GM12864 (cell line): ENCODE measurements around the gene SCRN2.

Experiments used
- DNase-seq: peaks from one replicate; pipeline ENCODE4 v3.0.0-alpha.2; 2011; ENCODE audit warnings: low read depth
- H3K4me3 ChIP-seq: 2 replicates; pipeline ENCODE4 v1.5.1; 2011; ENCODE audit warnings: mild to moderate bottlenecking, low read depth, low read length, control low read depth
- TF ChIP-seq, protein P1 (sequence below): IDR thresholded peaks from 2 replicates; pipeline ENCODE4 v1.5.1; 2011; ENCODE audit warnings: low read depth, mild to moderate bottlenecking, moderate library complexity, low read length, control low read depth, inconsistent platforms; ENCODE audit errors: missing control alignments

The SCRN2 gene

DNA sequence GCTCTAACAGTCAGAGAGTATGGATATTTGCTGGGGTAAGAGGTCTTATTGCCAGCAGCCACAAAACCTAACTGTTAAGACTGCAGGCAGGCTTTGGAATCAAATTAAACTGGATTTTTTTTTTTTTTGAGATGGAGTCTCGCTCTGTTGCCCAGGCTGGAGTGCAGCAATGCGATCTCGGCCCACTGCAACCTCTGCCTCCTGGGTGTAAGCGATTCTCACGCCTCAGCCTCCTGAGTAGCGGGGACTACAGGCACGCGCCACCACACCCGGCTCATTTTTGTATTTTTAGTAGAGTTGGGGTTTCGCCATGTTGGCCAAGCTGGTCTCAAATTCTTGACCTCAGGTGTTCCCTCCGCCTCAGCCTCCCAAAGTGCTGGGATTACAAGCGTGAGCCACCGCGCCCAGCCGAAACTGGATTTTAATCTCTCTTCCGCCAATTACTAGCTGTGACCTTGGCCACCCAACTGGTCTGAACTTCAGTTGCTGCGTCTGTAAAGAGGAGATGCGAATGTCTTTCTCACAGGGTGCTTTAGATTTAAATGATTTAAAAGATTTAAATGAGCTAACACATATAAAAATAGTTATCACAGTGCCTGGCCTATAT, 10.6 kb downstream of the SCRN2 start:
- TF ChIP-seq, protein P1, sequence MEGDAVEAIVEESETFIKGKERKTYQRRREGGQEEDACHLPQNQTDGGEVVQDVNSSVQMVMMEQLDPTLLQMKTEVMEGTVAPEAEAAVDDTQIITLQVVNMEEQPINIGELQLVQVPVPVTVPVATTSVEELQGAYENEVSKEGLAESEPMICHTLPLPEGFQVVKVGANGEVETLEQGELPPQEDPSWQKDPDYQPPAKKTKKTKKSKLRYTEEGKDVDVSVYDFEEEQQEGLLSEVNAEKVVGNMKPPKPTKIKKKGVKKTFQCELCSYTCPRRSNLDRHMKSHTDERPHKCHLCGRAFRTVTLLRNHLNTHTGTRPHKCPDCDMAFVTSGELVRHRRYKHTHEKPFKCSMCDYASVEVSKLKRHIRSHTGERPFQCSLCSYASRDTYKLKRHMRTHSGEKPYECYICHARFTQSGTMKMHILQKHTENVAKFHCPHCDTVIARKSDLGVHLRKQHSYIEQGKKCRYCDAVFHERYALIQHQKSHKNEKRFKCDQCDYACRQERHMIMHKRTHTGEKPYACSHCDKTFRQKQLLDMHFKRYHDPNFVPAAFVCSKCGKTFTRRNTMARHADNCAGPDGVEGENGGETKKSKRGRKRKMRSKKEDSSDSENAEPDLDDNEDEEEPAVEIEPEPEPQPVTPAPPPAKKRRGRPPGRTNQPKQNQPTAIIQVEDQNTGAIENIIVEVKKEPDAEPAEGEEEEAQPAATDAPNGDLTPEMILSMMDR: no peak
- H3K4me3 ChIP-seq: peak overlapping the region; percentile 82
- no peak for DNase-seq

DNA sequence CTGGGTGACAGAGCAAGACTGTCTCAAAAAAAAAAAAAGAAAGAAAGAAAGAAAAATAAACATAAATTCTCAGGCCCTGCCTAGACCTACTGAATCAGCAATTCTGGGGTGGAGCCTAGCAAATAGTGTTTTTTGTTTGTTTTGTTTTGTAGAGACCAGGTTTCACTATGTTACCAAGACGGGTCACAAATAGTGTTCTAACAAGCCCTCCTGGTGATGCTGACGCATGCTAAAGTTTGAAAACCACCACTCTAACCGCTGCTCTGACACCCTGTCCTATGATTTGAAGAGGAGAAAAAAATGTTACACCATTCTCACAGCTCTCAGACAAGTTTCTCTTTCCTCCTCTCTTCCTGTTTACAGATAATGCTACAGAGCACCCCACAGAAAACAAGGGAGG, 11.2 kb downstream of the SCRN2 start:
- no peak for DNase-seq
- H3K4me3 ChIP-seq: no peak overlapping the region; the same call in 1 of the 2 replicates
- TF ChIP-seq, protein P1: no peak

DNA sequence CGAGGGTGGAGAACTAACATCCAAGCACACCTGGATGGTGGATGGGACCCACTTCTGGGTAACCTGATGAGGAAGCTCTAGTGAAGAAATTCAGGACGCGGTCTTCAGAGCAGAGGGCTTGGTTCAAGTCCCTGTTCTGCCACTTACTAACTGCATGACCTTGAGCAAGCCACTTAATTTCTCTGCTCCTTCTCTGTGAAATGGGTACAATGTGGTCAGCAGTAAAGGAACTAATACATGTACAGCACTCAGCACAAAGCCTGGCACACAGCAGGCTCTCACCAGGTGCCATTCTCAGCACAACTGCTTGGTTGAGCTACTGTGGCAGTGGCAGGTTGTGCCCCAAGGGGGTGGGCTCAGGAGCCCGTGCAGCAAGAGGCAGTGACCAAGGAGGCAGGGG, 17.6 kb downstream of the SCRN2 start:
- TF ChIP-seq, protein P1: no peak
- no peak for DNase-seq
- no peak overlapping the region for H3K4me3 ChIP-seq

DNA sequence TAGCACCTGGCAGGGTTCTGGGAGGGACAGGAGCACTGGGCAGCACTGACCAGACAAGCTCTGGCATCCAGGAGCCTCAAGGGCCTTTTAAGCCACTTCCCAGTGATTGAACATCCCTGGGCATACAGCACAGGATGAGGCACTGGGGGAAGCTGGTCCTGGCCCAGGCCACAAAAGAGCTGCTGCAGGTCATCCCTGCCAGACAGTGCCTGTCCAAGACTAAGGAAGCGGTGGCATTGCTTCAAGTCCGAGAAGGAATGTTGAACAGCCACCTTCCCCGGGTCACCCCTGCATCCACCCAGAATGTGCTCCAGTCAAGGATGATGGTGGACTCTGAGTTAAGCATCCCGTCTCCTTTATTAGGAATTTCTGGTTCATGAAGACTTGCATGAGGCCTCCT, 18.3 kb downstream of the SCRN2 start:
- TF ChIP-seq, protein P1: no peak
- no peak overlapping the region for H3K4me3 ChIP-seq
- DNase-seq: no peak

DNA sequence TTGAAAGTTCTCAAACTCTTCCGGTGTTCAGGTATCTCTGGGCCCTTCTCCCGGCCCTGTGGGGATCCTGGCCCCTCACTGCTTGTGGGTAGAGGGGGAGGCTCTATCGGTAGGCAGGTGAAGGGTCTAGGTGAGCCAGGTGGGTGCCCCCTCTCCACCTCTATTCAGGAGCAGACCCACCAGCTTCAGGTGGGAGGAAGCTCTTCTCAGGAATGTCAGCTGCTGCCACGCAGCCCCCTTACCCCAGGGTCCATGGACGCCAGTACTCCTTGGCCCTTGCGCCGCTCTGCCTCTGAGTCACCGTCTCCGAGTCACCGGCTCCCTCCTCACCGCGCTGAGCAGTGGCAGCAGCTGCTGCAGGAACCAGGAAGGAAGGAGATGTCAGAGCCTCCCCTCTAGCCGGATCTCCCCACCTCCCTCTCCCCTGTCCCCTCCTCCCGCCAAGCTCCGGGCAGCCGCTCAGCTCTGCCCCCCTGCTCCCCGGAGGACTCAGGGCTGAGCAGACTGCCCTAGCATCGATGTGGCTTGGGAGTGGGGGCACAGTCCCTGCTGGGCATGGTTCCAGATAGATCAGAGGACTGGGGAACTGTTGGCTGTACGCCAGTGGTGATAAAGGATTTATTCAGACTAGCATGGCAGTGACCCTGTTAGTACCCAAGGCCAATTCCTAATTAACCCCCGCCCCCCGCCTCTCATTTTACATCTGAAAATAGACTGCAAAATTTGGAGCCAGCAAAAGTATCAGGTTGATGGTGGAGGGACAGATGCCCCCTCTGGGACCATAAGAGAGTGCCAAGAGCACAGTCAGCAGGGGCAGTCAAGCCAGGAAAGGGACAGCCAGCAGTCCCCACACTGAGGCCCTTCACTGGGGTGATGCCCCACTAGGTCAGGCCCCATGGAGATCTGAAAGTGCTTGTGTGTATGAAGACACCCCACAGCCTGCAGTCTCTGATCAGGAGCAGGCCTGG, 19.4 kb downstream of the SCRN2 start, which contains the start of gene OSBPL7:
TSS of gene OSBPL7 (minus strand) at position 371 of the 968 bp plus-strand sequence. CDS start 1,516 bp downstream, outside the sequence.
- TF ChIP-seq, protein P1: peak; percentile 32
- peak; percentile 41 for DNase-seq
- H3K4me3 ChIP-seq: peak within 1 kb of the TSS; percentile 74

DNA sequence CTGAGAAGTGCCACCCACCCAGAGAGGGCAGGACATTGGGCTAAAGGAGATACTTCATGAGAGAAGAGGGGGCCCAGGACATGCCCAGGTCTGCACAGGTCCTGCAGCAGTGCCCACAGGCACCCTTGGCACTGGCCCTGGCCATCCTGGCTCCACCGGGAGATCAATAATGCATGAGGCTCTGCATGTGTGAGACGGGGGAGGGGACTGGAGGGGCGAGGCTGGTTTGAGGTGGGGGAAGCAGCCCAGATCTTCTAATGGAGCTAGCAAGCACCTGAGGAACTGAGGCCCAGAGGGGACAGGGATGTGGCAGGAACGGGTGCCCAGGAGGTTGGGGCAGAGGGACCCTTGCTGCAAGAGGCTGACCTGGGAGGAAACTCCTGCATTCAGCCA, 20.0 kb downstream of the SCRN2 start:
- TF ChIP-seq, protein P1: no peak
- peak overlapping the region; percentile 74 for H3K4me3 ChIP-seq
- no peak for DNase-seq
